HFFc6 (cell line): ENCODE results near the gene TPSG1. TPM values are rescaled to one million over a fixed set of nuclear protein-coding genes. Genes with fewer than 3 reads are reported as not detected.

Experiments
- total RNA-seq, 6 experiments: library from RNA; stranded (reverse); fragmentation: NEBNext Ultra II Directional; extraction: Animal tissue kit (Norgen Biotek cat#: 25700); gene quantifications; 2 replicates in 1 of 6; 3 replicates in 5 of 6; pipeline ENCODE4 v1.2.3, GENCODE V29; 2021

Gene TPSG1
- total RNA-seq, 6 experiments from 2014 or later: 0.23 TPM; not detected in 5

Other genes starting within 250 kb of the TPSG1 start
- gene SOX8, start 243.5 kb downstream of the TPSG1 start, total RNA-seq: under 1 TPM in 2 of 6 experiments, not detected in 4; 0.05 to 0.07 TPM
- gene SSTR5, start 152.5 kb downstream of the TPSG1 start, total RNA-seq: not detected
- not detected for gene C1QTNF8, start 129.0 kb downstream of the TPSG1 start, total RNA-seq
- gene CACNA1H, start 72.2 kb downstream of the TPSG1 start, total RNA-seq: under 1 TPM in 2 of 6 experiments, not detected in 4; 0.03 to 0.05 TPM
- gene TPSB2, start 4.9 kb upstream of the TPSG1 start, total RNA-seq: not detected
- not detected for gene TPSAB1, start 15.4 kb upstream of the TPSG1 start, total RNA-seq
- not detected for gene TPSD1, start 30.8 kb upstream of the TPSG1 start, total RNA-seq
- gene UBE2I, start 84.4 kb upstream of the TPSG1 start, total RNA-seq: 100 to 1,000 TPM; 116 to 147 (median 138) TPM
- gene BAIAP3, start 108.4 kb upstream of the TPSG1 start, total RNA-seq: under 1 TPM; 0.11 to 0.28 (median 0.16) TPM
- 10 to 100 TPM; 73.7 to 84.6 (median 78.1) TPM for gene TSR3, start 126.6 kb upstream of the TPSG1 start, total RNA-seq
- gene GNPTG, start 126.7 kb upstream of the TPSG1 start, total RNA-seq: 10 to 100 TPM; 46.8 to 68.1 (median 52.6) TPM
- 10 to 100 TPM; 15.0 to 22.6 (median 16.5) TPM for gene UNKL, start 189.4 kb upstream of the TPSG1 start, total RNA-seq
- gene UQCC4, start 195.5 kb upstream of the TPSG1 start, total RNA-seq: 10 to 100 TPM; 11.0 to 16.7 (median 13.3) TPM
- gene PERCC1, start 205.8 kb upstream of the TPSG1 start, total RNA-seq: not detected
- under 1 TPM in 3 of 6 experiments, not detected in 3; 0.10 to 0.52 (median 0.31) TPM for gene CCDC154, start 219.3 kb upstream of the TPSG1 start, total RNA-seq
- gene CLCN7, start 249.8 kb upstream of the TPSG1 start, total RNA-seq: 10 to 100 TPM; 47.5 to 62.6 (median 51.3) TPM